Neutrophil (primary cell): Measurements from ENCODE around the gene RP9.

Experiments
- H3K27ac ChIP-seq: fragments of 200-600 bp; sonication (generic); 2 replicates; pipeline ENCODE4 v1.5.1; 2016; ENCODE audit warnings: mild to moderate bottlenecking, moderate library complexity
- H3K27me3 ChIP-seq: fragments of 200-600 bp; sonication (generic); 2 replicates; pipeline ENCODE4 v1.6.0; 2016; ENCODE audit warnings: mild to moderate bottlenecking
- H3K36me3 ChIP-seq: fragments of 200-600 bp; sonication (generic); 2 replicates; pipeline ENCODE4 v1.5.1; 2017
- H3K4me1 ChIP-seq, 2 experiments: fragments of 200-600 bp in 1 of 2; sonication (generic) in 1 of 2; 1 replicate in 1 of 2; 2 replicates in 1 of 2; pipeline versions ENCODE4 v1.5.1 to v1.6.1; 2013 to 2016; ENCODE audit warnings: low read depth in 1 of 2, low read length in 1 of 2, mild to moderate bottlenecking in 1 of 2, moderate library complexity in 1 of 2; ENCODE audit not compliant: control insufficient read depth in 1 of 2, insufficient read depth in 1 of 2
- H3K4me3 ChIP-seq, 2 experiments: fragments of 200-600 bp in 1 of 2; sonication (generic) in 1 of 2; 1 replicate in 1 of 2; 2 replicates in 1 of 2; pipeline ENCODE4 v1.5.1; 2013 to 2016; ENCODE audit warnings: low read depth in 1 of 2, low read length in 1 of 2, mild to moderate bottlenecking in 1 of 2, moderate library complexity in 1 of 2
- H3K9me3 ChIP-seq: fragments of 200-600 bp; sonication (generic); 2 replicates; pipeline ENCODE4 v1.5.1; 2016
- TF ChIP-seq, protein P1 (sequence below): fragments of 200-600 bp; sonication (generic); IDR thresholded peaks from 2 replicates; pipeline ENCODE4 v1.5.1; 2016; ENCODE audit warnings: antibody characterized with exemption

The RP9 gene

DNA sequence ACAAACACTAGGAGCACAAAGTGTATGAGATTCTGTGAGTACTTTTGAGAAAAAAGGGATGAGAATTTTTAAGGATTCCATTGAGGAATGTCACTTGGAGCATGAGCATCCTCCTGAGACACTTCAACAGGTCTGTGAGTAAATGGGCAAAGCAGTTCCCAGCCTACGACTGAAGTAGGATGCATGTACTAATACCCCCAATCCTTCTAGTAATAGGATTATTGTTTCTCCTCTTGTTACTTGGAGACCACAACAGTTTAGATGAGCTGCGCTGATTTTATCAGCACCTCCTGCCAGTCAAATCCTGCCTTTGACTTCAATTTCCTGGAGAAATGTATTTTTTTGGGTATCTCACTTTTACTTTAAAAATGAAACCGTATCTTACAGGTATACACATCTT lies 21.0 kb upstream of the RP9 start:
- TF ChIP-seq, protein P1, sequence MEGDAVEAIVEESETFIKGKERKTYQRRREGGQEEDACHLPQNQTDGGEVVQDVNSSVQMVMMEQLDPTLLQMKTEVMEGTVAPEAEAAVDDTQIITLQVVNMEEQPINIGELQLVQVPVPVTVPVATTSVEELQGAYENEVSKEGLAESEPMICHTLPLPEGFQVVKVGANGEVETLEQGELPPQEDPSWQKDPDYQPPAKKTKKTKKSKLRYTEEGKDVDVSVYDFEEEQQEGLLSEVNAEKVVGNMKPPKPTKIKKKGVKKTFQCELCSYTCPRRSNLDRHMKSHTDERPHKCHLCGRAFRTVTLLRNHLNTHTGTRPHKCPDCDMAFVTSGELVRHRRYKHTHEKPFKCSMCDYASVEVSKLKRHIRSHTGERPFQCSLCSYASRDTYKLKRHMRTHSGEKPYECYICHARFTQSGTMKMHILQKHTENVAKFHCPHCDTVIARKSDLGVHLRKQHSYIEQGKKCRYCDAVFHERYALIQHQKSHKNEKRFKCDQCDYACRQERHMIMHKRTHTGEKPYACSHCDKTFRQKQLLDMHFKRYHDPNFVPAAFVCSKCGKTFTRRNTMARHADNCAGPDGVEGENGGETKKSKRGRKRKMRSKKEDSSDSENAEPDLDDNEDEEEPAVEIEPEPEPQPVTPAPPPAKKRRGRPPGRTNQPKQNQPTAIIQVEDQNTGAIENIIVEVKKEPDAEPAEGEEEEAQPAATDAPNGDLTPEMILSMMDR, result no peak
- H3K9me3 ChIP-seq, result no peaks in the 10 kb centered on the region
- H3K27ac ChIP-seq, result no peak overlapping the region
- H3K27me3 ChIP-seq, result no peaks in the 10 kb centered on the region
- peak overlapping the region; percentile 69 to 82 for H3K4me3 ChIP-seq
- no peaks in the 10 kb centered on the region for H3K36me3 ChIP-seq
- H3K4me1 ChIP-seq, result peaks cover 10 to 17% of the 10 kb centered on the region in 2 experiments

GRCh38 chr7:33129806-33130153 lies 20.6 kb upstream of the RP9 start:
- peak overlapping the region; percentile 82 for H3K27ac ChIP-seq
- TF ChIP-seq, protein P1, result no peak
- peaks cover 10 to 17% of the 10 kb centered on the region in 2 experiments for H3K4me1 ChIP-seq
- no peaks in the 10 kb centered on the region for H3K36me3 ChIP-seq
- peak overlapping the region; percentile 69 to 82 for H3K4me3 ChIP-seq
- H3K27me3 ChIP-seq, result no peaks in the 10 kb centered on the region
- no peaks in the 10 kb centered on the region for H3K9me3 ChIP-seq

- Histone ChIP-seq H3K4me3 (peak within 1 kb of the TSS; percentile 69 to 82), H3K9me3 (no peaks in the 10 kb centered on the region), H3K36me3 (no peaks in the 10 kb centered on the region), H3K4me1 (peaks cover 10 to 17% of the 10 kb centered on the region in 2 experiments), H3K27ac (peak within 1 kb of the TSS; percentile 82), H3K27me3 (no peaks in the 10 kb centered on the region)
- TF ChIP-seq, protein P1, result peak; percentile 46
Measured at GRCh38 chr7:33128990-33129805, 20.0 kb upstream of the RP9 start, which contains the start of gene BBS9. BBS9 (plus strand) TSS chr7:33129564; CDS start chr7:33146253, 16,689 bp downstream.

DNA sequence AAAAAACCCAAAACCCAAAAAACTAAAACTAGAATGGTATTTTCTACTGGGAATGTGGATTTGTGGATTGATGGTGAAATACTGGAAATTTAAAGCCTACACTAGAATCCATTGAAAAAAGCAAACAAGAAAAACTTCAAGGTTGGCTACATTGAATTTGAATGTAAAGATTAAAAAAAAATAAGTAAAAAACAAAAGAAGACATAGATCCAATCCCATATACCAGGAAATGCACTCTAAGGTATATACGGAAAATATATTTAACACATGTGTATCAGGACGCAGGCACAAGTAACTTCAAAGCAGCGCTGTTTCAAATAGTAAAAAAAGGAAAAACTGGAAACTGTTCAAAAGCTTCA lies 19.4 kb upstream of the RP9 start:
- TF ChIP-seq, protein P1, result no peak
- no peaks in the 10 kb centered on the region for H3K27me3 ChIP-seq
- no peaks in the 10 kb centered on the region for H3K36me3 ChIP-seq
- H3K9me3 ChIP-seq, result no peaks in the 10 kb centered on the region
- peaks cover 10 to 17% of the 10 kb centered on the region in 2 experiments for H3K4me1 ChIP-seq
- peak overlapping the region; percentile 82 for H3K27ac ChIP-seq
- H3K4me3 ChIP-seq, result peak overlapping the region; percentile 69 to 82

DNA sequence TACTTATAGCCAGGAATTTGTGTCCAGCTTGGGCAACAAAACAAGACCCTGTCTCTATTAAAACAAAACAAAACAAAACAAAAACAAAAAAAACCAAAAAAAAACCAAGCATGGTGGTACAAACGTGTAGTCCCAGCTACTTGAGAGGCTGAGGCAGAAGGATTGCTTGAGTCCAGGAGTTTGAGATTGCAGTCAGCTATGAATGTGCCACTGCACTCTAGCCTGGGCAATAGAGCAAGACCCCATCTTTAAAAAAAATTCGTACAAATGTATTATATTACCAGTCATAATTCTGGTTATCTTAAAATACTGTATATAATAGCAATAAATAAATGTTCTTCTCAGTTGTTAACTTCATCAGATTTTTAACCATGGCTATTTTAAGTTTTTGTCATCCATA lies 17.9 kb upstream of the RP9 start:
- TF ChIP-seq, protein P1, result no peak
- Histone ChIP-seq H3K36me3 (no peaks in the 10 kb centered on the region), H3K27ac (no peak overlapping the region), H3K9me3 (no peaks in the 10 kb centered on the region), H3K4me1 (peaks cover 10 to 17% of the 10 kb centered on the region in 2 experiments), H3K4me3 (no peak overlapping the region), H3K27me3 (no peaks in the 10 kb centered on the region)
